Fibroblast of lung (primary cell): ENCODE results near the gene CHD6.

ENCODE experiments used
- EZH2 ChIP-seq: IDR thresholded peaks from 2 replicates; pipeline ENCODE4 v1.5.1; 2012; ENCODE audit warnings: low read length, control low read depth, mild to moderate bottlenecking; ENCODE audit errors: missing control alignments
- TF ChIP-seq, protein P1 (sequence below), 2 donors: IDR thresholded peaks in 1 of 2; conservative IDR thresholded peaks in 1 of 2; 1 replicate in 1 of 2; 2 replicates in 1 of 2; pipeline ENCODE4 v1.5.1; 2011 to 2012; ENCODE audit warnings: low read length in 2 of 2, control low read depth in 1 of 2, inconsistent platforms in 1 of 2, low read depth in 1 of 2, mild to moderate bottlenecking in 1 of 2

DNA sequence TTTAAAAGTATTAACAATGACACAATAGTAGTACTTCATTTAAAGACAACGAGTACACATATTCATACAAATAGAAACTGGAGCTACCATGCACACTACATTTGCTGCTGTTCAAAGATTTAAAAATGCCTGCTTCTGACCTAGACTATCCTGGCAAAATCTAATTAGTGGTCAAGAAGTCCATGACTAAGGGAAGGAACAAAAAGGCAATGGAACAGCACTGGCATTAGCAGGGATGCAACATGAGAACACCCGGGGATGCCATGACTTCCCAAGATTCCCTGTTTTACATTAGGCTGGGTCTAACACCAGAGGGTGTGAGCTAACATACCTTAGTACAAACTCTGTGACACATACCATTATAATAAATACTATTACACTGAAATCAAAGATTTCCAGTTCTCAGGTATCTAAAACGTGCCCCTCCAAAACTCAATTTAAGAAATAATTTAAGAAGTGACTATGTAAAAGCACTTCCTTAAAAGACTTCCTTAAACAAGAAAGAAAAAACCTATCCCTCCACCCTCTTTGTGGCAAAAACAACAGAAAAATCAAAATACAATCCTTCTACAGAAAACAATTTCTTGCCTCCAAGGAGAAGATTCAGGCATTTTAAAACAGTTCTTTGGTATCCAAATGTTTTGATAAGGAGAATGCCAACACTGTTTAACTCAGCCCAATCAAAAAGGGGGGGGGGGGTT lies 25.5 kb downstream of the CHD6 start:
- TF ChIP-seq, protein P1, sequence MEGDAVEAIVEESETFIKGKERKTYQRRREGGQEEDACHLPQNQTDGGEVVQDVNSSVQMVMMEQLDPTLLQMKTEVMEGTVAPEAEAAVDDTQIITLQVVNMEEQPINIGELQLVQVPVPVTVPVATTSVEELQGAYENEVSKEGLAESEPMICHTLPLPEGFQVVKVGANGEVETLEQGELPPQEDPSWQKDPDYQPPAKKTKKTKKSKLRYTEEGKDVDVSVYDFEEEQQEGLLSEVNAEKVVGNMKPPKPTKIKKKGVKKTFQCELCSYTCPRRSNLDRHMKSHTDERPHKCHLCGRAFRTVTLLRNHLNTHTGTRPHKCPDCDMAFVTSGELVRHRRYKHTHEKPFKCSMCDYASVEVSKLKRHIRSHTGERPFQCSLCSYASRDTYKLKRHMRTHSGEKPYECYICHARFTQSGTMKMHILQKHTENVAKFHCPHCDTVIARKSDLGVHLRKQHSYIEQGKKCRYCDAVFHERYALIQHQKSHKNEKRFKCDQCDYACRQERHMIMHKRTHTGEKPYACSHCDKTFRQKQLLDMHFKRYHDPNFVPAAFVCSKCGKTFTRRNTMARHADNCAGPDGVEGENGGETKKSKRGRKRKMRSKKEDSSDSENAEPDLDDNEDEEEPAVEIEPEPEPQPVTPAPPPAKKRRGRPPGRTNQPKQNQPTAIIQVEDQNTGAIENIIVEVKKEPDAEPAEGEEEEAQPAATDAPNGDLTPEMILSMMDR (conservative IDR thresholded peaks at IDR 0.05 in 1 of 2, IDR thresholded peaks at IDR 0.05 in 1 of 2; ENCODE audit: low read depth in 1 of 2, low read length in 2 of 2) = no peak
- no peak for TF ChIP-seq EZH2
